HG03280 (cell line): ENCODE results near the gene CNOT4.
"Not testable (repeated sequence)": the region's sequence is repeated elsewhere in the genome, so short reads cannot be mapped to it uniquely, and the experiment has no call there.

ENCODE experiments used
- ATAC-seq: cut with Tn5 transposase; IDR thresholded peaks from one replicate; pipeline ENCODE4 v1.9.1; 2021; ENCODE audit warnings: mild to moderate bottlenecking, moderate library complexity; ENCODE audit not compliant: unreplicated experiment

The CNOT4 gene

DNA sequence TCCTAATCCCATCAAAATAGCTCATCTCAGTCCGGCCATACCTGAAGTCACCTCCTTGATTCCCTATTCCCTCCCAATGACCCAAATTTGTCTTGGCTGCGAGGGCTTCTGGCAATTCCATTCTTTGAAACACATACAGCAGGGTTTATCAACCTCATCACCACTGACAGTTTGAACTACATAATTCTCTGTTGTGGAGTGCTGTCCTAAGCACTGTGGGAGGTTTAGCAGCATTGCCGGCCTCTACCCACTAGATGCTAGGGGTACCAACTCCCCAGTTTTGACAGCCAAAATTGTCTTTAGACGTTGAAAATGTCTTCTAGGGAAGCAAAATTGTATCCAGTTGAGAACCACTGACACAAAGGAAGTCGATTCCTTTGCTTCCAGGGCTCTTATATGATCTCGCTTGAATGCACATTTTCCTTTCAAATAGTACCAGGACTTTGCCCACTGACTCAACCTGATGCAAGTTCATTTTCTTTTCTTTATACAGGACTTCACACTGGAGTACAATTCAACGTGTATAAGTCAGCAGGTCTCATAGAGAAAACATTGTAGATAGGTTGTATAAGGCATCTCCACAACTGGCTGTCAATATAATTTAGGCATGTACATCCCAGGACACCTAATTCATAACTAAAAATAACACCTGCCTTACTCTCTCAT is 142.9 kb downstream of the CNOT4 start:
- ATAC-seq: no peak

DNA sequence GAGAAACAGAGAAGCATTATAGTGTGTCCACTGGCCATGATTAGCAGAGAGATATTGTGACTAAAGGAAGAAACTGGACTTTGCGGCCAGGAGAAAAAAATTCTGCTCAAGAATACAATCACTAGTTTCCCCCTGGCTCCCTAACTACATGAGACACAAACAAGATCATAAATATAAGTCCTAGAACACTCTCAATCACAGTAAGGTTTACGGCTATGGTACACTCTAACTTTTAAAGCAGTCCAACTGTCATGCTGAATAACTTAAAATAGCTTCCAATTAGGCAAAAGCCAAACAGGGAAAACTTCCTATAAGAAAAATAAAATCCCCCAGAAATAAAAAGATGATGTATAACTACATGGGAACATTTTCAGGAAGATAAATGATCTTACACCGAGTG is 144.2 kb downstream of the CNOT4 start:
- no peak for ATAC-seq

DNA sequence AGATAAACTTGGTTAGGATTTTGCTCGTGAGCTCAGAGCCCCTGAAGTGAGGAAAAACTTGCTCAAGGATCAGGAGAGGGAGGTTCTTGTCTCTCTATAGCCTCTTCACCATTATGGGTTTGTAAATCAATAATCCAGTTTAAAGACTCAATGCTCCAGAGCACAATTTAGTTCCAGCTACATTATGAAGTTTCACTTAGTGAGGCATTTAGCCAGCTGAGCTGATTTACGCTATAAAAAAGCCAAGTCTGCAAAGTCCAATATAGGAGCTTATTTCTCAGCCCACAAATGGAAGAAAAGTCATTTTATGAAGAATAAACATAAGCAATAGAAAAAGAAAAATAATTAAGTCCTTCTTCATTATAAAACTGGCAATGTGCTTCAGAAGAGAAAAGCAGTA is 145.7 kb downstream of the CNOT4 start:
- no peak for ATAC-seq

DNA sequence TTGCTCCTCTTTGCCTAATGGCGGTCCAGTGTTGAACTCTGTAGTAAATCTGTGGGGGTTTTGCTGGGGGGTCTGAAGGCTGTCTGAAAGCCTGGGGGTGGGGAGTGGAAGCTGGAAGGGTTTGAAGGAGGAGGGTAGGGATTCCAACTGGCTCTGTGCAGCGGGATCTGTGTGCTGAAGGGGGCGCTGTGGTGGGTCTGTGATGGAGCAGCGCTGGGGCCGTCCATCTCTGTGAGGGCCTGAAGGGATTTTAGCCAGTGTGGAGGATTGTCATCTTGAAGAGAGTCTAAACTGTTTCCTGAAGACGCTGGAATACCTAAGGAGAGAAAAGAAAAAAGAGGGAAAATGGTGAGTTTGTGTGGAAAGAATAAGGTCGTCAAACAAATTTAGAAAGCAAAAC is 147.0 kb downstream of the CNOT4 start:
- ATAC-seq: no peak

DNA sequence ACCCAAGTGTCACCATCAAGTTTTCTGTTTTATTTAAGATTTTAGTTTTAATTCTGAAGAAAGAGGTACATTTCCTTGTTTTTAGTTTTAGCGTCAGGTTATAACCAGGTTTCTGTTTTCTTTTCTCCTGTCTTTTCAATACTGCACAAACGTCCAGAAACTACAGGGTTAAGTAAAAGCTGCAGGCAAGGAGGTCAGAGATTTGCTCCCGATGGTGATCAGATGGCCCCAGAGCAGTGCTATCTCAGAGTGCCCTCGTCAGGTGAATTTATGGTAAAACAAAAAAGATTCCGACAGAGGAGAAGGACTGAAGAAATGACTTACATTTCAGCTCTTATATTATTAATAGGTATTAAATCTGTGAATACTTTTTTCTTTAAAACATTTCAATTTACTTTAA is 148.1 kb downstream of the CNOT4 start:
- ATAC-seq: no peak

GRCh38 chr7:135359615-135360014 is 150.3 kb downstream of the CNOT4 start:
- no peak for ATAC-seq

GRCh38 chr7:135355377-135356048 is 154.4 kb downstream of the CNOT4 start:
- no peak for ATAC-seq

DNA sequence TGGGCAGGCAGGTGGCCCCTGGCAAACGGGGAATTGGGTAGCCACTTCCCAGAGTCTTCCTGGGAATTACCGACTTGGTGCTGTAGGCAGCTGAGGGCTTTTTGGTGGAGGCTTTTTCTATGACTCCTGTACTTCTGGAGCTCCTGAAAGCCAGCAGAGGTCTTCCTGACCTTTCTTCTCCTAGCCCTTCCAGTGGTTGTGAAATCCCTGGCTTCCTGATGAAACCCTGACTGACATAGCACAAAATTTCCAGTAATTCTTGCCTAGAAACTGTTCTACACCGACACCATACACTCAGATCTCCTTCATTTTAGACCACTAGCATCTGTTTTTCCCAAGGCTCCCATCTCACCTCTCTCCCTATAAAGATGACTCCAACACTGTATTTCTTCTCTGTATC is 156.1 kb downstream of the CNOT4 start:
- no peak for ATAC-seq

DNA sequence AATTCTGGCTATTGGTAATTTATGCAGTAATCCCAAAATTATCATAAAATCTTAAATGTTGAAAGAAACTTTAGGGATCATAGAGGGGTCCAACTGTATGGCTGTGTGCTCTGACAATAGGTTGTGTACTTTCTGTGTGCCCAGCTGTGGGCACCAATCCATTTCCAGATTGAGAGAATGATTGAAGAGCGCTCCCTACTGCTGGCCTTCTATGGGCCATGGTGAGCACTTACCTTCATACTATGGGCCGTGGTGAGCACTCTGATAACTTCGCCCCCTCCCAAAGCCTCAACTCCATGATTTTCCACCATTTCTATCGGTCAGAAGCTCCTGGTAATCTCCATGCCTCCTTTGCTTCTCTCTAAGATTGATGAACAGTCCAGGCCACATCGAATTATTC is 157.6 kb downstream of the CNOT4 start:
- ATAC-seq: no peak

DNA sequence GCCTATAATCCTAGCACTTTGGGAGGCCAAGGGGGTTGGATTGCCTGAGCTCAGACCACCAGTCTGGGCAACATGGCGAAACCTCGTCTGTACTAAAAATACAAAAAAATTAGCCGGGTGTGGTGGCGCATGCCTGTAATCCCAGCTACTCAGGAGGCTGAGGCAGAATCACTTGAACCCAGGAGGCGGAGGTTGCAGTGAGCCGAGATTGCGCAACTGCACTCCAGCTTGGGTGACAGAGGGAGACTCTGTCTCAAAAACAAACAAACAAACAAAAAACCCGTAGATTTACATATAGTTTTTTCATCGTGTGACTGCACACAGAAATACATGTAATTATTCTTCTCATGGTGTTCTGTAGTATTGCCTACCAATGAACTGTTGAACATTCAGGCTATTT is 158.8 kb downstream of the CNOT4 start:
- not testable (repeated sequence) for ATAC-seq

- ATAC-seq: no peak
These were observed 160.2 kb downstream of the CNOT4 start for GRCh38 chr7:135349746-135350145.

DNA sequence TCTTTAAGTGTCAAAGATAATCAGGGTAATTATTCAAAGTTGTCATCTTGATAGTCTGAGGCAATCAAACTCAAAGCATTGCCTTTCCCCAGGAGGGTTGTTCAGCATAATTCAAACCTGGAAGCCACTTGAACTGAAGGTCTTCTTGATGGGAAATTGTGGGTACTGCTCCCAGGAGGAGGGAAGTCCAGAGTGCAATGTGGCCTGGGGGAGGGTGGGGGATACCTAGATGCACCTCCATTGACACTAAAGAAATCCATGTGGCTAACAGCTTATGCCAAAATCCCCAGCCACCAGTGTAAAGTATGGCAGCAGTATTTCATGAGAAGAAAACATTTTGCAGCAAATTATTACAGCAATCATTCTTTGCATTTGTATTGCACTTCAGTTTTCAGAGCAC is 161.4 kb downstream of the CNOT4 start:
- no peak for ATAC-seq

DNA sequence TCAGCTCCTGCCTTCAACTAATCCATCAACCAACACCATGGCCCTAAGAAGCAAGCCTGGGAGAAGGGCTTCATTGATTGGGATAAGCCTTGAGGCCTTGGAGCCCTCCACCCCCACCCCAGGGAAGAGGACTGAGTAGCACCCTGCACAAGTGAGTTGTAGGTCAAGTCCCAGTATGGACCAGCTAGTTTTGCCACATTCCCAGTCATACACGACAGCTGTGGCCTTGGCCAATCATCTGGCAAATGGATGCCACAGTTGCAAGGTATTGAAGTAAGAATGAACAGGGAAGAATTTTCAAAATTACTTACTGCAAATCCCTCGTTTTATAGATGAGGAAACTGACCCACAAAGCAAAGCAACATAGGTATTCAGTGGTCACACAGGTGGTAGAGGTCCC is 166.5 kb downstream of the CNOT4 start:
- no peak for ATAC-seq

DNA sequence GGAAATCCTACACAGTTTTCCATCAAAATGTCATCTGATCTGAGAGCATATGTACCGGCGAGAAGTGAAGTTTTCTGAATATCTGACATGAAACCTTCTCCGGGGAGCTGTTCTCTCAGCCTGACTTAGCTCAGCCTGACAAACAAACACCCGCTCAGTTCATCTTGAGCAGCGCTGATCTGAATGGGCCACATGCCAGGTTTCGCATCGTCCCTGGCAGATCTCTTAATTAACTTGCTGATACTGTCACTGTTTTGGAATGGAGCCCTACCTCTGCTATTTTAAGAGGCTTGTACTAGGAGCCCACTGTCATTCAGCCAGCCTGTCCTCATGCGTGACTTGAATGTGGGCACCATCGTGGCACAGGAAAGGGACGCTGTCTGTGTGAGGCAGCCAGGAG is 167.0 kb downstream of the CNOT4 start:
- ATAC-seq: no peak

GRCh38 chr7:135341049-135341448 is 168.9 kb downstream of the CNOT4 start:
- ATAC-seq: no peak

GRCh38 chr7:135337977-135338550 is 171.8 kb downstream of the CNOT4 start:
- no peak for ATAC-seq

- ATAC-seq: no peak
These were observed 172.4 kb downstream of the CNOT4 start for GRCh38 chr7:135337506-135337905.

GRCh38 chr7:135335628-135336139 is 174.2 kb downstream of the CNOT4 start:
- ATAC-seq: no peak

- no peak for ATAC-seq
These were observed 174.9 kb downstream of the CNOT4 start for GRCh38 chr7:135334830-135335543.

- ATAC-seq: no peak
These were observed 176.0 kb downstream of the CNOT4 start for GRCh38 chr7:135333946-135334345.

DNA sequence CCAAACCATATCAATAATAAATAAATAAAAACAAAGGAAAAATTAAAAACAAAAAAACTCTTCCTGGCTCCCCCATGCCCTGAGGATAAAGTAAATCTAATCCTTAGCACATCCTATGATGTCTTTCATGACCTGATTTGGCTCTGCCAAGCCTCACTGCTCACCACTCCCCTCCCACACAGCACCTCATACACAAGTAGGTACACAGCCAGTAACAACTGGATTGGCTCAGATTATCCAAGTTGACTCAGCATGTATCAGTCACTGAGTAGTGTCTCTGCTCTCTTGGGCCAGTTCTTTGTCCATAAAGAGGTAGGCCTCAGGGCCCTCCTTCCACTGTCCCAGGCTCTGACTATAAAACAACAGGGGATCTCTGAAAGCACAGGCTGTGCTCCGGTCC is 176.7 kb downstream of the CNOT4 start:
- no peak for ATAC-seq

DNA sequence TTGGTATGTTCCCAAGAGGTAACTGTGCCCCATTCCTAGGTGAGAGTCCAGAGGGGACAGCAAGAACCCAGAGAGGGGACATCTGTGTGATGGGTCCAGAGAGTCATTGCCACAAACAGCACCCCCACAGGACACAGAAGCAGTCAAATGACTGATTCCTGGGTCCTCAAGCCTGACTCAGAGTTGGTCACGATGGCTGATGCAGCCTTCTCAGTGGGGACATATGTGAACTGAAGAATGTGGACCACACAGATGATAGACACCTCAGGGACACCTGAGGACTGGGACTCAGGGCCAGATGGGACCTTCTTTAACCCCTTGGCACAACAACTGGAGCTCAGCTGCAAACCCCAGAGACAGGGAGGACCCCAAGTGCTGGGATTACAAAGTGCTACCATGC is 179.8 kb downstream of the CNOT4 start:
- ATAC-seq: no peak
